H1 (cell line): ENCODE measurements around the gene LRRC4C.

Experiments used
- CTCF ChIP-seq, 3 experiments: IDR thresholded peaks; 1 replicate in 2 of 3; 2 replicates in 1 of 3; pipeline versions ENCODE4 v1.5.1 to v1.6.1; 2011; ENCODE audit warnings: low read length in 3 of 3, mild to moderate bottlenecking in 3 of 3, inconsistent platforms in 2 of 3, low read depth in 1 of 3, moderate library complexity in 1 of 3; ENCODE audit not compliant: insufficient read depth in 1 of 3; ENCODE audit errors: control extremely low read depth in 1 of 3
- HDAC6 ChIP-seq: IDR thresholded peaks from one replicate; pipeline ENCODE4 v1.7.1; 2012; ENCODE audit warnings: low read depth, mild to moderate bottlenecking, inconsistent platforms, low read length, moderate library complexity
- JUN ChIP-seq: IDR thresholded peaks from 2 replicates; pipeline ENCODE4 v1.6.1; 2011; ENCODE audit warnings: low read depth, mild to moderate bottlenecking, improper control_type of control experiment, low read length
- SIN3A ChIP-seq, 2 experiments: IDR thresholded peaks in 1 of 2; conservative IDR thresholded peaks in 1 of 2; 2 replicates each; pipeline ENCODE4 v1.6.1; 2011 to 2012; ENCODE audit warnings: low read length in 2 of 2, improper control_type of control experiment in 1 of 2, low read depth in 1 of 2, mild to moderate bottlenecking in 1 of 2
- SRF ChIP-seq: IDR thresholded peaks from 2 replicates; pipeline ENCODE4 v1.6.1; 2011; ENCODE audit warnings: mild to moderate bottlenecking, low read depth, low read length, moderate library complexity

- TF ChIP-seq CTCF (IDR thresholded peaks at IDR 0.05; ENCODE audit: control extremely low read depth in 1 of 3, insufficient read depth in 1 of 3, low read depth in 1 of 3, low read length in 3 of 3): no peak
- TF ChIP-seq JUN: no peak
- TF ChIP-seq SIN3A (conservative IDR thresholded peaks at IDR 0.05 in 1 of 2, IDR thresholded peaks at IDR 0.05 in 1 of 2; ENCODE audit: low read depth in 1 of 2, low read length in 2 of 2): no peak
- TF ChIP-seq SRF: no peak
- TF ChIP-seq HDAC6: no peak
Observed at GRCh38 chr11:41286751-41287150, 172.7 kb downstream of the LRRC4C start.
